ENCODE results near the gene KDM3B.

DNA sequence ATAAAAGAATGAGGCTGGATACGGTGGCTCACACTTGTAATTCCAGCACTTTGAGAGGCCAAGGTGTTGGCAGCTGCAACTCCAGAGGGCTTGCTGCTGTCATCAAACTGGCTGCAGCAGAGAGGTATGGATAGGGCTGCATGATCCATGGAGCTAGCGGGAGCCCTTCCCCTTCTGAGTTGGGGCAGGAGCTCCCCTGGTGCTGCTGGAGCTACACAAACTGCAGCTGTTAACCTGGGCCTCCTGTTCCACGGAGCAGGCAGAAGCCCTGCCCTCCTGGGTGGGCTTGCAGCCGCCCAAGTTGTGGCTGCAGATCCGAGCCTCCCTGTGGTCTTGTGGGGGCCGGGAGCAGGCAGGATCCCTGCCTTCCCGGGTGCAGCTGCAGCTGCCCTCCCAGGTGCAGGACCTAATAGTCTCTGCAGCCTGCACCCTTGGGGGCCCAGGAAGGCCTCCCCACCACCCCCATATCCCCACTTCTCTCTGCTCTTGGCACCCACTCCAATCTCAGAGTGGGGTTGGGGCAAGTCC is 36.7 kb upstream of the KDM3B start:
- TF ChIP-seq CTCF (IDR thresholded peaks at IDR 0.05) = no peak
- TF ChIP-seq POLR2A (IDR thresholded peaks at IDR 0.05) = no peak

Measured in thyroid gland (tissue), 4 donors.